Stimulated activated CD8-positive, alpha-beta memory T cell treated with anti-CD3 and anti-CD28 coated beads, Interleukin-7, amount 100 ng/mL, for 4 hours (primary cell): ENCODE data around the gene PLA2G12A.
"Not testable (repeated sequence)": the region's sequence is repeated elsewhere in the genome, so short reads cannot be mapped to it uniquely, and the experiment has no call there.

Experiments
- DNase-seq, 2 donors: peaks; one replicate each; pipeline ENCODE4 v3.0.0-alpha.2; 2020; ENCODE audit warnings: low read depth in 2 of 2

Gene PLA2G12A

DNA sequence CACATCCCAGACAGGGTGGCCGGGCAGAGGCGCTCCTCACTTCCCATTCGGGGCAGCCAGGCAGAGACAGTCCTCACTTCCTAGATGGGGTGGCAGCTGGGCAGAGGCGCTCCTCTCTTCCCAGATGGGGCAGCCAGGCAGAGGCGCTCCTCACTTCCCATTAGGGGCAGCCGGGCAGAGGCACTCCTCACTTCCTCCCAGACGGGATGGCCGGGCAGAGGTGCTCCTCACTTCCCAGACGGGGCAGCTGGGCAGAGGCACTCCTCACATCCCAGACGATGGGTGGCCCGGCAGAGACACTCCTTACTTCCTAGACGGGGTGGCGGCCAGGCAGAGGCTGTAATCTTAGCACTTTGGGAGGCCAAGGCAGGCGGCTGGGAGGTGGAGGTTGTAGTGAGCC is 50.9 kb downstream of the PLA2G12A start:
- DNase-seq, result not testable (repeated sequence)

DNA sequence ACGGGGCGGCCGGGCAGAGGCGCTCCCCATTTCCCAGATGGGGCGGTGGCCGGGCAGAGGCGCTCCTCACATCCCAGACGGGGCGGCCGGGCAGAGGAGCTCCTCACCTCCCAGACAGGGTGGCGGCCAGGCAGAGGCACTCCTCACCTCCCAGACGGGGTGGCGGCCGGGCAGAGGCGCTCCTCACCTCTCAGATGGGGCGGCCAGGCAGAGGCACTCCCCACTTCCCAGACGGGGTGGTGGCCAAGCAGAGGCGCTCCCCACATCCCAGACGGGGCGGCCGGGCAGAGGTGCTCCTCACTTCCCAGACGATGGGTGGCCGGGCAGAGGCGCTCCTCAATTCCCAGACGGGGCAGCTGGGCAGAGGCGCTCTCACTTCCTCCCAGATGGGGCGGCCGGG is 51.4 kb downstream of the PLA2G12A start:
- DNase-seq, result not testable (repeated sequence)

DNA sequence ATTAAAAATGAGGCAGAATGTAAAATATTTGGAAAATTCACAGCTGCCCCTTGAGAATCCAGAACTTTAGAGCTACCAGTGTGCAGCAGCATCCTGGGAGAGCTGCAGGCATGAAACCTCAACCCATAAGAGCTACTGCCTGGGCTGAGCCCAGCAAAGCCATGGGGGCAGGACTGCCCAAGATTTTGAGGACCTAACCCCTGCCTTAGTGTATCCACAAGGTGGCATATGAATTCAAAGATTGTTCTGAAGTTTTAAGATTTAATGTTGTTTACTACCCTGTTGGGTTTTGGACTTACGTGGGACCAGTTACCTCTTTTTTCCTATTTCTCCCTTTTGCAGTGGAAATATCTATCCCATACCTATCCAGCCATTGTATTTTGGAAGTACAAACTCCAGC is 53.0 kb downstream of the PLA2G12A start:
- DNase-seq, result no peak

DNA sequence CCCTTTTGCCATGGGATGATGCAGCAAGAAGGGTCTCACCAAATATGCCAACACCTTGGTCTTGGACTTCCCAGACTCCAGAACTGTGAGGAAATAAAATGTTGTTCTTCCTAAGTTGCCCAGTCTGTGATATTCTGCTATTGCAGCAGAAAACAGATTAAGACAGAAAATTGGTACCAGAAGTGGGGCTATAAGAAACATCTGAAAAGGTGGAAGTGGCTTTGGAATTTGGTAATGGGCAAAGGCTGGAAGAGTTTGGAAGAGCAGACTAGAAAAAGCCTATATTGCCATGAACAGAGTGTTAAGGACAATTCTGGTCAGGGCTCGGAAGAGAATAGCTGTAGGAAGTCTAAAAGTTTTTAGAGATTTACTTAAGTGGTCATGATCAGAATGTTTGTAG is 54.0 kb downstream of the PLA2G12A start:
- no peak for DNase-seq

DNA sequence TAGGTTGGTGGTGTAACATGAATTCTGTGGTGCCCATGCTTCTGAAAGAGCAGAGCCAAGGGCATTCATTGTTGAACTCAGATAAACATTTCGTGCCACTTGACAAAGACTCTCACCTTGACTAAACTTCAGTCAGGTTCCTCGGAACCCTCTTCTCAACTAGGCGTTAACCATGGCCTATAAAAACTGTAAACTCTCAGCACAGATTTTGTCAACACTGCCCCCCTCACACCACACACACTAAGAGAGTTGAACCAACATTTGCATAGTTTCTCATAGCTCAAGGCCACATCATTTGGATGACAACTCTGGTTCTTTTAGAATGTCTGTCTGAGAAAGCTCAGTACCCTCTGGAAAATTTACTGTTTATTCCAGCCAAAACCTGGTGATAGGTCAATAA is 54.7 kb downstream of the PLA2G12A start:
- no peak for DNase-seq

DNA sequence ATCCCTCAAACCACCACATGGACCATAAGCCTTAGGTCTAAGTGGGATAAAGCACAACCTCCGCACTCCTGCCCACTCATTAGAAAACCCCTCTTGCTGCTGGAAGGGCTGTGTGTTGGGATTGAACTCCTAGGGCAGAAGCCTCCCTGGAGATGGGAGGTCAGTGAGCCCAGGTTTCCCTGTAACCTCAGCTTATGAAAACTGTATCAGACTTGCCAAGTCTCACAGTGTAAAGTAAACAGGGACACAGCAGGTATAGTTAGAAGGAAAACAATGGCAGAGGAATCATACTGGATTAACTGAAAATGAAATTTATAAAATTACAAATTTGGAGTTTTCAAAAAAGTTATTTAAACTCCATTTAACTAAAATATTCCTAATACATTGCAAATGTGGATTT is 56.6 kb downstream of the PLA2G12A start:
- no peak for DNase-seq

DNA sequence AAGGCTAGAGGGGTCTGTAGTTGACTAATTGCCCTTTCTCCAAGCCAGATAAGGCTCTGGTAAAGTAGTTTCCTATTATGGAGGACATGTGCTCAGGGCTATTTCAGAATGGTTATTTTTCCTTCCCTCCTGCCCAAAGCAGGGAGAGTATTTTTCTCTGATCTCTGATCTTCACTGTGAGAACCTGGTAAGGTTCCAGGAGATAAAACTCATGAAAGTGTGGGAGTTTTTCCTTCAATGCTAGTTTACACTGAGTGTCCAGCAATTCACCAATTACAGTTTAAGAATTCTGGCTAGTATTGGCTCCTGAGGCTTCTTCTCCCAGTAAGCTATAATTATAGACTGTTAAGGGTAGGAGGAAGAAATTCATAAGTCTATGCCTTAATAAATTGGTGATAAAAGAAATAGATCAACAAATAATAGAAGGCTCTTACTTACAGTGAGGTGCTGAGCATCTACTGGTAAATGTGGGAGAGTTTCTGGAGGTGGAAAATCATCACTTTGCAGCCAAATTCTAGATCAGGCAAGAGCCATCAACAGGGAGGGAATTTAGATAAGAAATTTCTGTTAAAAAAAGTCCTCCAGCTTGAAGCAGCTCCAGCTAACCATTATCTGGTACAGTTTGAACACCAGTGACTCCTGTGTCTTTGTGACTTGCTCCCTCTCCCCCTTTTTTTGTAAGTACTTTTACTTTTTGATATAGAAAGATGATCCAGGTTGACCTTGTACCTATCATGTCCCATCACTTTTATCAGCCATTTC is 57.5 kb downstream of the PLA2G12A start:
- DNase-seq, result no peak

DNA sequence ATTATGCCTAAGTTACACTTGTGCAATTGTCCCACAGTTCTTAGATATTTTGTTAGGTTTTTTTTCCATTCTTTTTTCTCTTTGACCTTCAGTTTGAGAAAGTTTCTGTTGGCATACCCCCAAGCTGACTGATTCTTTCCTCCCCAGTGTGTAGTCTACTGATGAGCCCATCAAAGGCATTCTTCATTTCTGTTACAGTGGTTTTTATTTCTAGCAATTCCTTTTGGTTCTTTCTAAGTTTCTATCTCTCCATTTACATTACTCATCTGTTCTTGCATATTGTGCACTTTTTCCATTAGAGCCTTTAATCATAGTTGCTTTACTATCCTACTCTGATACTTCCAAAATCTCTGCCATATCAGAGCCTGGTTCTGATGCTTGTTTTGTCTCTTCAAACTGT is 58.5 kb downstream of the PLA2G12A start:
- no peak for DNase-seq

DNA sequence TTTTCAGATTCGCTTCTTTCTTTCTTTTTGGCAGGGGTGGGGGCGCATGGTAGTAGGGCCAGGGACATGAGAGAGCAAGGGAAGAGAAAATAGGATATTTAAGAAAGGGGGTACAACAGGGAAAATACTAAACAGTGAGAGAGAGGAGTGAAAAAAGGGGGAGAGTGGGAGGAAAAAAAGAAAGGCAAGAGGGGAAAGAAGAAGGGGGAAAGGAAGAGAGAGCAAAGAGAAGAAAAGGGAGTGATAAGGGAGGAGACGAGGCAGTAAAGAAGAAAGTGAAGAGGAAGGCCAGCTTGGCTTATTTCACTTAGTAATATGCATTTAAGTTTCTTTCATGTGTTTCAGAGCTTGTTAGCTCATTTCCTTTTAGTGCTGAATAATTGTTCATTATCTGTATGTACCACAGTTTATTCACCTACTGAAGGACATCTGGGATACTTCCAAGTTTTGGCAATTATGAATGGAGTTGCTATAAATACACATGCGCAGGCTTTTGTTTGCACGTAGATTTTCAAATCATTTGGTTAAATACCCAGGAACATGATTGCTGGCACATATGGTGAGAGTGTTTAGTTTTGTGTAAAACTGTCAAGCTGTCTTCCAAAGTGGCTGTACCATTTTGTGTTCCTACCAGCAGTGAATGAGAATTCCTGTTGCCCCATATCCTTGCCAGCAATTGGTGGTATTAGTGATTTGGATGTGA is 63.9 kb downstream of the PLA2G12A start:
- no peak for DNase-seq

DNA sequence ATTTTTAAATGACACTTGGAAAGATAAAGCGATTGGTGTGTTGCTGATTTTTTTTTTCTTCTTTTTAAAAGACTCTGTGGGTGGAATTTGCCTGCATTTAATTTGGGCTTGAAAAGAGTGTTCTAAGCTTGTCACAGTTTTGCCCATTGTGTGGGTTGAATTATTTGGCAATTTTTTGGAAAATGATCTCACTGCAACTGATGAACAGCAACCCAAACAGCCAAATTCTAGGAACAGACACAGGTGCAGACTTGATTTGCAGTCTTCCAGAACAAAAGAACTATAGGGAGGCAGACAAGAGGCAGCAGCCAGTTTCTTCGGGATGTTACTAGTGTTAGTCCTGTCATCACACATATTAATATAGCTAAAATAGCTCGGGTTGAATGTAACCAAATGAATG is 67.1 kb downstream of the PLA2G12A start:
- no peak for DNase-seq

DNA sequence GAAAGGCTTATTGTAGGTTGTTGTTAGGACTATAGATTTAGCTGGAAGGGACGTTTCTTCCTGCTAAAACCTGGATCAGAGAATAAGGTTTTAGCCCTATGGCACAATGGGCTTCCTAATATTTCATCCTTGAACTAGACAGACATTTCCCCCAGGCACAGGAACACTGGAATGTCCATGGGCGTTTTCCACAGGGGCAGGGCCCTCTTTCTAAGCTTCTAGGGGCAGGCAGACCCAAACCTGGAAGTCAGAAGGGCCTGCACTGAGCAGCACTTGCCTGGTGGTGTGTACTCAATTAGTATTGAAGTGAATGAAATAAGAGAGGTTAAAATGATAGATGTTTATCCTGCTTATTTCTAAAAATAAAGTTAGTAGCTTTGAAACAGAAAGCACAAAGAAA is 67.8 kb downstream of the PLA2G12A start:
- DNase-seq, result no peak
